CD4-positive, alpha-beta T cell (primary cell): ENCODE measurements around the gene CHADL. TPM values are rescaled to one million over a fixed set of nuclear protein-coding genes. Genes with fewer than 3 reads are reported as not detected.
A peak's percentile ranks its signal among the peaks of the same experiment; 100 is the strongest.

Experiments
- ATAC-seq: fragments of 200-7000 bp; cut with Tn5 transposase; one replicate; pipeline ENCODE4 v1.10.0; 2022; ENCODE audit warnings: mild to moderate bottlenecking; ENCODE audit not compliant: poor library complexity
- CTCF ChIA-PET: fragments of 350-600 bp; sonication (Branson Sonifier 250); formaldehyde crosslinking; loops from one replicate; lab custom pipeline; 2021; ENCODE audit warnings: antibody characterized with exemption, inconsistent platforms; lab: Charles Lee
- POLR2A ChIA-PET: fragments of 350-600 bp; sonication (Branson Sonifier 250); formaldehyde crosslinking; loops from one replicate; lab custom pipeline; 2021; ENCODE audit warnings: antibody characterized with exemption, inconsistent platforms; lab: Charles Lee
- DNase-seq, 14 experiments: peaks; one replicate each; pipeline ENCODE4 v3.0.0-alpha.2; 2013 to 2020; ENCODE audit warnings: mixed read lengths in 2 of 14
- H3K27ac ChIP-seq, 2 donors: one replicate each; pipeline versions ENCODE4 v1.5.1 to v1.7.0; 2013; ENCODE audit warnings: low read length in 2 of 2, low read depth in 1 of 2, mild to moderate bottlenecking in 1 of 2
- H3K27me3 ChIP-seq, 2 experiments: 1 replicate in 1 of 2; 2 replicates in 1 of 2; pipeline versions ENCODE4 v1.6.1 to v1.7.0; 2013; ENCODE audit warnings: low read length in 2 of 2, control low read depth in 1 of 2, mild to moderate bottlenecking in 1 of 2, moderate library complexity in 1 of 2; ENCODE audit not compliant: insufficient read depth in 2 of 2, control insufficient read depth in 1 of 2
- H3K36me3 ChIP-seq: one replicate; pipeline ENCODE4 v1.6.1; 2013; ENCODE audit warnings: low read length, control low read depth; ENCODE audit not compliant: insufficient read depth
- H3K4me1 ChIP-seq: one replicate; pipeline ENCODE4 v1.6.1; 2013; ENCODE audit warnings: low read length, control low read depth; ENCODE audit not compliant: insufficient read depth
- H3K4me3 ChIP-seq: one replicate; pipeline ENCODE4 v1.5.1; 2013; ENCODE audit warnings: mild to moderate bottlenecking, low read length, moderate library complexity
- H3K9me3 ChIP-seq, 2 experiments: 1 replicate in 1 of 2; 2 replicates in 1 of 2; pipeline versions ENCODE4 v1.6.1 to v1.7.0; 2013; ENCODE audit warnings: low read length in 2 of 2, mild to moderate bottlenecking in 2 of 2, control low read depth in 1 of 2, moderate library complexity in 1 of 2; ENCODE audit not compliant: control insufficient read depth in 1 of 2, insufficient read depth in 1 of 2
- H3K27ac Mint-ChIP-seq: one replicate; pipeline ENCODE4 v1.8.0; 2020; ENCODE audit warnings: mixed read lengths
- H3K27me3 Mint-ChIP-seq: one replicate; pipeline ENCODE4 v1.8.0; 2021; ENCODE audit warnings: mixed read lengths
- H3K36me3 Mint-ChIP-seq: one replicate; pipeline ENCODE4 v1.8.0; 2021; ENCODE audit warnings: low read depth, mixed read lengths
- H3K4me1 Mint-ChIP-seq: one replicate; pipeline ENCODE4 v1.8.0; 2021; ENCODE audit warnings: low read depth, mixed read lengths
- H3K4me3 Mint-ChIP-seq: one replicate; pipeline ENCODE4 v1.8.0; 2020; ENCODE audit warnings: mild to moderate bottlenecking, mixed read lengths
- H3K9me3 Mint-ChIP-seq: one replicate; pipeline ENCODE4 v1.8.0; 2020; ENCODE audit warnings: mixed read lengths
- CTCF ChIP-seq: fragments of 200-600 bp; IDR thresholded peaks from one replicate; pipeline ENCODE4 v1.8.0; 2022; ENCODE audit warnings: antibody characterized with exemption, mild to moderate bottlenecking
- intact Hi-C, 2 experiments: fragments of 100-400 bp; cut with DNase I in 1 of 2; cut with micrococcal nuclease in 1 of 2; formaldehyde crosslinking; loops; one replicate each; pipeline versions ENCODE4 v1.15.1 to v1.9.0; 2023 to 2025; cut with DNase I, micrococcal nuclease
- total RNA-seq, 174 experiments: library from RNA in 2 of 174; stranded (reverse) in 2 of 174; gene quantifications; one replicate each; pipeline ENCODE4 v1.2.3 and lab custom pipeline; 2021 to 2026

The CHADL gene
- total RNA-seq, 2 experiments from 2014 or later = 1.7 to 1.8 TPM

- Histone ChIP-seq H3K27me3 (no peaks in the 10 kb centered on the region), H3K9me3 (no peaks in the 10 kb centered on the region), H3K4me1 (no peaks in the 10 kb centered on the region), H3K36me3 (peaks cover 90% of the 10 kb centered on the region), H3K27ac (no peak overlapping the region), H3K4me3 (no peak overlapping the region)
- ChIA-PET CTCF (interaction anchor here (1.5 kb wide), 1 partner anchor 15 kb away, joined by 6 read pairs; no protein-coding TSS in a partner anchor), POLR2A (no interaction called here)
- no peak for TF ChIP-seq CTCF
- H3K9me3 Mint-ChIP-seq = no peaks in the 10 kb centered on the region
- no peaks in the 10 kb centered on the region for H3K27me3 Mint-ChIP-seq
- ATAC-seq (no peak), DNase-seq (no peak)
- H3K4me3 Mint-ChIP-seq = peak overlapping the region; percentile 15
- H3K27ac Mint-ChIP-seq = no peak overlapping the region
- peaks cover 83% of the 10 kb centered on the region for H3K36me3 Mint-ChIP-seq
- no peaks in the 10 kb centered on the region for H3K4me1 Mint-ChIP-seq
- intact Hi-C loops = no loop called here
Observed at GRCh38 chr22:41252365-41252764, 11.6 kb upstream of the CHADL start.

GRCh38 chr22:41250127-41250526 lies 9.4 kb upstream of the CHADL start:
- Mint-ChIP-seq H3K36me3 (peaks cover 76% of the 10 kb centered on the region), H3K4me1 (no peaks in the 10 kb centered on the region), H3K27me3 (no peaks in the 10 kb centered on the region), H3K27ac (no peak overlapping the region), H3K9me3 (no peaks in the 10 kb centered on the region), H3K4me3 (no peak overlapping the region)
- peaks cover 87% of the 10 kb centered on the region for H3K36me3 ChIP-seq
- H3K9me3 ChIP-seq = no peaks in the 10 kb centered on the region
- H3K4me1 ChIP-seq = no peaks in the 10 kb centered on the region
- no peaks in the 10 kb centered on the region for H3K27me3 ChIP-seq
- no peak overlapping the region for H3K27ac ChIP-seq
- ChIA-PET POLR2A (no interaction called here), CTCF (no interaction called here)
- intact Hi-C loops = no loop called here
- DNase-seq = no peak
- no peak overlapping the region for H3K4me3 ChIP-seq
- no peak for TF ChIP-seq CTCF
- no peak for ATAC-seq

GRCh38 chr22:41249442-41249841 lies 8.7 kb upstream of the CHADL start:
- no peak overlapping the region for H3K27ac Mint-ChIP-seq
- ATAC-seq (no peak), DNase-seq (no peak)
- no peak overlapping the region for H3K4me3 Mint-ChIP-seq
- no peak overlapping the region for H3K4me3 ChIP-seq
- H3K9me3 ChIP-seq = no peaks in the 10 kb centered on the region
- intact Hi-C loops = no loop called here
- TF ChIP-seq CTCF = no peak
- H3K4me1 ChIP-seq = no peaks in the 10 kb centered on the region
- POLR2A ChIA-PET = no interaction called here
- H3K36me3 Mint-ChIP-seq = peaks cover 75% of the 10 kb centered on the region
- H3K9me3 Mint-ChIP-seq = no peaks in the 10 kb centered on the region
- no peak overlapping the region for H3K27ac ChIP-seq
- CTCF ChIA-PET = no interaction called here
- no peaks in the 10 kb centered on the region for H3K27me3 Mint-ChIP-seq
- no peaks in the 10 kb centered on the region for H3K27me3 ChIP-seq
- H3K36me3 ChIP-seq = peaks cover 85% of the 10 kb centered on the region
- H3K4me1 Mint-ChIP-seq = no peaks in the 10 kb centered on the region
